ENCODE data around the gene FBXO39.
A peak's percentile ranks its signal among the peaks of the same experiment; 100 is the strongest.
"Not testable (repeated sequence)": the region's sequence is repeated elsewhere in the genome, so short reads cannot be mapped to it uniquely, and the experiment has no call there.

The FBXO39 gene

DNA sequence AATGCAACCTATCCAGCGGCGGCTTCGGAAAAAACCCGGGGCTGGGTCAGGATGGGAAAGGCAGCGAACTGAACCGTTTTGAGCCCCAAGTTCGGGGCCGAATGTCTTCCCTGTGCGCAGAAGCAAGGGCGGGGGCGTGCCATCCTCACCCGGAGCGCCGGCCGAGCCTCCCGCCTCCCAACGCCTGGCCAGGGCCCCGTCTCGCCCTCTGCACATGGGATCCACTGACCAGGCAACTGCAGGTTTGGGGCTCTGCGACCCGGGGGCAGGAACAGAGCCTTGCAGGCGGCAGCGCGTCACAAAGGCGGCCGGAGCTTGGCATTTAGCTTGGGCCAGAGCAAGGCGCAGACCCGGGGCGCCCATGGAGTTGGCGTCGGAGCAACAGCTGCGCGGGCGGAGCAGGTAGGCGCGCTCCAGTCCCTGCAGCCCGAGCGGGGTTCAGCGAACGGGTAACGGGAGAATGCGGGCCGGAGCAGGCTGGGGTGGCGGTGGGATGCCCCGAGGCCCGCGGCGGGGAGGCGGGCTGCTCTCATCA is at the start of gene FBXO39:
Gene FBXO39 (plus strand): TSS at position 345 of the 535 bp plus-strand sequence. CDS start 3,654 bp downstream, outside the sequence.
- FAIRE-seq = no peak

DNA sequence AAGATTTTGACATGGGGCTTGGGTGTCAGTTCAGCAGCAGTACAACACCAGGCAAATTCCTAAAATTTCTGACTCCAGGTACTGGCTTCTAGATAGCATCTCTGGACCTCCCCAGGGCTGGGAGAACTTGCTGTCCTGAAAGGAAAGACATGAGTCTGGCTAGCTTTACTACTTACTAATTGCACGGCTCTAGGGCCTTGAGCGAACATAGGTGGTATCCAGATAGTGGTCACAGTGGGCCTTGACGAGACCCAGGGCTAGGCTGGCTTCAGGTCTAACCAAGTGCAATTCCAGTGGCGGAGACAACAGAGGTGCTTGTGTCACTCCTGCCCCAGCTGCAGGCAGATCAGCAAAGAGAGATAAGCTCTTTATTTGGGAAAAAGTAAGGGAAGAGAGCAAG is 46.5 kb upstream of the FBXO39 start:
- no peak for FAIRE-seq
- no peak for DNase-seq (ENCODE audit: low spot score)

More for the DNA sequence above, at the start of gene FBXO39:
- DNase-seq (ENCODE audit: low spot score) = no peak

DNA sequence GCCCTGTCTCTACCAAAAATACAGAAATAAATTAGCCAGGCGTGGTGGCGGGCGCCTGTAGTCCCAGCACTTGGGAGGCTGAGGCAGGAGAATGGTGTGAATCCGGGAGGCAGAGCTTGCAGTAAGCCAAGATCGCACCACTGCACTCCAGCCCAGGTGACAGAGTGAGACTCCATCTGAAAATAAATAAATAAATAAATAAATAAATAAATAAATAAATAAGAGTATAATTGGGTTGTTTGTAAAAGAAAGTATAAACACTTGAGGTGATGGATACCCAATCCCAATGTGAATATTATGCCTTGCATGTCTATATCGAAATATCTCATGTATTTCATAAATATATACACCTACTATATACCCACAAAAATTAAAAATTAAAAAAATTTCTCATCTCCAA is 29.4 kb upstream of the FBXO39 start:
- not testable (repeated sequence) for FAIRE-seq; DNase-seq (ENCODE audit: low spot score)

DNA sequence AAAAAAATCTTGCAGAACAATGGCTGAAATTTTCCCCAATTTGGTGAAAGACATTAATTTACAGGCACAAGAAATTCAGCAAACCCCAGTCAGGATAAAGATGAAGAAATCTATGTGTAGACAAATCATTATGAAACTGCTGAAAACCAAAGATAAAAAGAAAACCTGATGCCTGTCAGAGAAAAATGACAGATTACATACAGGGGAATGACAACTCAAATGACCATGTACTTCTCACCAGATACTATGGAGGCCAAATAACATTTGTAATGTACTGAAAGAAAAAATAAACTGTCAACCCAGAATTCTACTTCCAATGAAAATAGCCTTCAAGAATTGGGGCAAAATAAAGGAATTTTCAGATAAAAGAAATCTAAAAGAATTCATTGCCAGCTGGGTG is 27.4 kb upstream of the FBXO39 start:
- DNase-seq (ENCODE audit: low spot score) (no peak), FAIRE-seq (no peak)

DNA sequence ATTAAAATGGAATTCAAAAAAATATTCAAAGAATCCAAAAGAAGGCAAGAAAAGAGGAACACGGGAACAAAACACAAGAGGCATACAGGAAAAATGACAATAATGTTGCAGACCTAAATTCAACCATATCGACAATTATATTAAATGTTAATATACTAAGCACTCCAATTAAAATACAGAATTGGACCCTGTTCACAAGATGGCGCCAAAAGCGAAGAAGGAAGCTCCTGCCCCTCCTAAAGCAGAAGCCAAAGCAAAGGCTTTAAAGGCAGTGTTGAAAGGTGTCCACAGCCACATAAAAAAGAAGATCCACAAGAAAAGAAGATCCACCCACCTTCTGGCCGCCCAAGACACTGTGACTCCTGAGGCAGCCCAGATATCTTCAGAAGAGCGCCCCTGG is 26.5 kb upstream of the FBXO39 start:
- DNase-seq (ENCODE audit: low spot score) = no peak
- no peak for FAIRE-seq

DNA sequence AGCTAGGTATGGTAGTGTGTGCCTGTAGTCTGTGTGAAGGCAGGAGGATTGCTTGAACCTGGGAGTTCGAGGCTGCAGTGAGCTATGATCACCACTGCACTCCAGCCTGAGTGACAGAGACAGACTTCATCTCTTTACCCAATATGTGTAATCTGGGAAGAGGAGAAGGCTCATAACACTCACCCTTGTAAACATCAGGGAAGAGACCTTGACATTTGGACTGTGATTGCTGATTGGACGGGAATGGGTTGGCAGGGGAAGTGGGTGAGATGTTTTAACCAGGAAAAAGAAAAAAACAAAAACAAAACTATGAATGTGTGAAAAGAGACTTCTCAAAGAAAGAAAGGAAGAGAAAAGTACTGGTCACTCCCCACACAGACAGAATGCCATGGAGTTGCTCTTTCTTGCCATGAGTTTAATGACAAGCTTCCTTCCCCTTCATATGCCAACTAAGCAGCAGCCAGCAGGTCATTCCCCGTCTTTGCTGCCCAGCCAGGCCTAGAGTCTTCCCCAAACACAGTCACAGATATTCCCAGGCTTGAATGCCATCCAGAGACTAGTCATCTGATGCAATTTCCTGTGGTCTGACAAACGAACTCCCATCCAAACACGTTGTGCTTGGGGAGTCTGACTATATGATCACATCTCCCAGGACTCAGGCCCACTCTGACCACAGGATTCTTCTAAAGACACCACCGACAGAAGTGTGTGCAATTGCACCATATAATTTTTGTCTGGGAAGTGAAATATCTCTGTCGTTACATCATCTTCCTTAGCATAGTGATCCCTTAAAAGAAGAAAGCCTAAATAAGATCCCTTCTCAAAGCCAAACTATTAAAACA is 23.7 kb upstream of the FBXO39 start:
- FAIRE-seq = no peak
- peak; percentile 83 for DNase-seq (ENCODE audit: low spot score)

DNA sequence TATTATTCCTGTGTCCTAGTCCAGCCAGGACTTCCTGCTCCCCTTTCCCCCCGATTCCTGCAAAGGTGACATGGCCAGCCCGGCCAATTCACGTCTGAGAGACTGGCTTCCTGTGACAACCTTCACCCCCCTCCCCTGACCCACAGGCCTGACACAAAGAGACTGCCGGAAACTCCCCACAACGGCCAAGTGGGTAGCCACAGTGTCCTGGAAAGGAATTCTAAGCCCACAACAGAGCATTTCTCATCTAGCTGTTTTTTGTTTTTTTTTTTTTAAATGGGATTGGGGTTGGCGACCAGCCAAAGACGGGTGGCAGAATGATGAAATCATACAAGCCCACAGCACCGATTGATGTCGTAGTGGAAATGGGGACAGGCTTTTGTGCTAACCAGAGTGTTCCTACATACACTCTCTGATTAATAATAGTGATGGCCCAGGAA is 23.0 kb upstream of the FBXO39 start:
- FAIRE-seq (no peak), DNase-seq (ENCODE audit: low spot score) (peak; percentile 80)

DNA sequence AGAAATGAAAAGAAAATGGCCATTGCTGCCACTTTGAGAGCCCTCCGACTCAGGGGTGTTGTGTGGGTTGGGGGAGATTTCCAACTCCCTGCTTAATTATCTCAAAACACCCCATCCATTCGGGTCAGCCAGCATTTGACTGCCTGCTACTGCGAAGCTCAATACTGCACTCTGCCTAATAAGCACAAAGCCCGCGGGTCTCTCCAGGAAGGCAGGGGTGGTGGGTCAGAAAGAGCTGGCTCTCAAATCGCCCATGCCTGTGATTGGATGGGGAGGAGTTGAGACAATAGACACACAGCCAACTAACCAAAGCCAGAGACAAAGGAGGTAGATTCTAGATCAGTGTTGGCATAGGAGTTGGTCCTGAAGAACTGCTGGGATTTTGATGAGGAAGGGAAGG is 22.5 kb upstream of the FBXO39 start:
- FAIRE-seq (no peak), DNase-seq (ENCODE audit: low spot score) (no peak)

DNA sequence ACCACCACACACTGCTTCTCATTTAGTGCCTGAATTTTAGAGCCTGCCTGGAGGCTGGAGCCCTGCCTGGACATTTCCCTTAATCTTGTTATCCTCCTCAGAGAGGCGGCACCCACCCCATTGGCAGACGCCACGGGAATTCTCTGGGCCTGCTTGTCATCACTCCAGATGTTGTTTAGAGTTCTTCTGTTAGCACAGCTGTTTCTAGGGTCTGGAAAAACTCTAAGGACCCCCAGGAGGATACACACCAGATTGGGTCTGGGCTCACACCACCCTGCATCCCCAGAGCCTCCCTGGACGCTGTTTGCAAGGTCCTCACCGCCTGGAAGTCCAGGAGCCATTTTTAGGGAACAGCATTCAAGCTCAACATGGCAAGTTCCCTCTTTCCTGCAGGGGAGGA is 20.7 kb upstream of the FBXO39 start:
- FAIRE-seq (no peak), DNase-seq (ENCODE audit: low spot score) (no peak)

DNA sequence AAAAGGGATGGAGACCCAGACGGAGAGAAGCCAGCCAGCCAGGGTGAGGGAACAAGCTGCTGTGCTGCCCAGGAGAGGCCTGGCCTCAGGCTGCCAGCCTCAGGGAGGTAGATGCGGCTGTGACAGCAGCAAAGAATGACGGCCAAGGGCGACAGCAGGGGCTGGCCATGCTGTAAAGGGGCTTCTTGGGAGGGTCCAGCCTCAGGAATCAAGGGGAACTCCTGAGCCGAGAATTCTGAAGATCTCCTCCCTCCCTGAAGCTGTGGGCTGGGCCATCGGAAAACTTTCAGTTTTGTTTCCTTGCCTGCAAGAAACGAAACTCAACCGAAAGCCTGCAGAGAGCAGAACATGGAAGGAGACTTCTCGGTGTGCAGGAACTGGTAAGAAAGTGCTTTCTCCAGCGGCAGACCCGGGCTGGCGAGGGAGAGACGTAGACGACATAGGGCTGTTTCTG is 20.3 kb upstream of the FBXO39 start, which contains the start of gene XAF1:
Gene XAF1 (plus strand): TSS at position 316 of the 454 bp plus-strand sequence. CDS start 33 bp downstream, at position 349.
- FAIRE-seq = no peak
- DNase-seq (ENCODE audit: low spot score) = no peak

DNA sequence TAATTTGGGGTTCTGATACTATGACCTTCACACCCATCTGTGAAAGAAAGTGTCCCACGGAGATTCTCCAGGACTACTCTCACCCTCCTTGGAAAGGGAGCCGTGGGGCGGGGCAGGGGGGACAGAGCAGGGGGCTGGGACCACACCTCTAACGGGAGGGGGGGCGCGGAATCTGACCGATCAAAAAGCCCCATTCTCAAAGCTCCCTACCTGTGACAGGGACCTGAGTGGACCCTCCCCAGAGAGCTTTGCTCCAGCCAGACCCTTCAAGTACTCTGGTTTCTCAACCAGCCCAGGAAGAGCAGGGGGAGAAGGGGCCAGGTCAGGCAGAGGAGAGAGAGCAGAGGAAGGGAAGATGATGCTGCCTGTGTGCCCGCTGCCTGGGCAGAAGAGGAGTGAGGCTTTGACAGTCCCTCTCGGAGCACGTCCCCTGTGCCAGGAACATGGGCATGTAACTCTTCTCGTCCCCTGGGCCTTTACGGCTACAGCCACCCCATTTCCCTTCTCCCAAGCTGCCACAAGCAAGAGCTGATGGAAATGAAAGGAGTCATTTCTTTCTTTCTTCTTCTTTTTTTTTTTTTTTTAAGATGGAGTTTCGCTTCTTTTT is 19.5 kb upstream of the FBXO39 start:
- DNase-seq (ENCODE audit: low spot score) = no peak
- FAIRE-seq = no peak

DNA sequence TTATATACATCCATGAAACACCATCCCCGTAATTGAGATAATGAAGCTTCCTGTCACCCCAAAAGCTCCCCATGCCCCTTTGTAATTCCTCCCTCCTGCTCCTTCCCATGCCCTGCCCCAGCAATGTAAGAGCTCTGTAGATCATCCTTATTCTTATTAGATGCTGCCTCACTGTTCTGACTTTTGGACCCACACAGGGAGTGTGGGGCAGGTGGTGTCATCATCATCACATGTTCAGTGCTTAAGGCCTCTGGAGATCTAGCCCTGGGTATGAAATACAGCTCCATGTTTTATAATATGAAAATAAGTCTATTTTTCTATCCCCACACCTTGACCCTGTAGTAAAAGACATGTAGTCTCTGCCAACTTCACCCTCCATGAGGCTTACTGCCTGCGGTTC is 18.3 kb upstream of the FBXO39 start:
- DNase-seq (ENCODE audit: low spot score) = no peak
- no peak for FAIRE-seq

DNA sequence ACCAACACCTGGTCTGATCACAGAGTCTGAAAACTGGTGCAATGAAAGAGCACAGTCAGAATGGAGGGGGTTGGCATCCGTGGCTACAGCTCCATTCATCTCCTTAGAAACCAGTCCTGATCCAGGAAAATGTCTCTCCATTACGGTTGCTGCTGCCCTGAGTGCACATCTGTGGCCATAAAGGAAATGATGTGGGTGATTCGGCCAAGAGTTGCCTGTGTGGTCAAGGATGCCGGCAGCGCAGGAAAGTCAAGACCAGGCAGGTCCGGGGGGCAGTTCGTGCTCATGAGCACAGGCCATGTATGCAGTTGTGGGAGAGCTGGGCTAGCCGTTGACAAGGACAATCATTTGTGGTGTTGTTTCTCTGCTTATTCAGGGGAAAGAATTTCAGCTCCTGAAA is 14.2 kb upstream of the FBXO39 start:
- DNase-seq (ENCODE audit: low spot score) = no peak
- FAIRE-seq = no peak

DNA sequence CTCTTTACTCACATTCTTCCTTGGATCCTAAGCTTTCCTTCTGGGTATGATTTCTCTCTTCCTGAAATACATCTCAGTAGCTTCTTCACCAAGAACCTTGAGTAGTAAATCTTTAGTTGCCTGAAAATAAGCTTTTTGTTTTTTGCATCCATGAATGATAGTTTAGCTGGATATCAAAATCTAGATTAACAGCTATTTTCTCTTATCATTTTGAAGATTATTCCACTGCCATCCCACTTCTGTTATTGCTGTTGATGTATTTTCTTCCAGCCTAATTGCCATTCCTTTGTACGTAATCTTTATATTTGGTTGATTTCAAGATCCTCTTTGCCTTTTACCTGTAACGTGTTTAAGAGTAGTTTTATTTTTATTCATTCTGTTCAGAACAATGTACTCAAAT is 7.6 kb upstream of the FBXO39 start:
- no peak for DNase-seq (ENCODE audit: low spot score)
- FAIRE-seq = no peak

DNA sequence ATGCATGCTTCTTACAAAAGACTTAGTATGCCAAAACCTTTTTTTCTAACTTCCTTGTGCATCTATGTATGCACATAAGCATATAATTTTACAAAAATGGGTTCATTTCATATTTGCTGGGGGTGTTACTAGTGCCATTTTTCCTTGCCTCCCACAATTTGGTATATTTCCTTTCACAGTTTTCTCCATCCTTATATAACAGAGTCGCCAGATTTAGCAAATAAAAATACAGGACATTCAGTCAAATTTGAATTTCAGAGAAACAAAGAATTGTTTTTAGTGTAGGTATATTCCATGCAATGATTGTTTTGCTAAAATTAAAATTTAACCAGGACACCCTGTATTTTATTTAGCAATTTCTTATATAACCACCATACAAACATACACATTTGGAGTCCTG is 4.0 kb upstream of the FBXO39 start:
- DNase-seq (ENCODE audit: low spot score) = no peak
- FAIRE-seq = no peak

DNA sequence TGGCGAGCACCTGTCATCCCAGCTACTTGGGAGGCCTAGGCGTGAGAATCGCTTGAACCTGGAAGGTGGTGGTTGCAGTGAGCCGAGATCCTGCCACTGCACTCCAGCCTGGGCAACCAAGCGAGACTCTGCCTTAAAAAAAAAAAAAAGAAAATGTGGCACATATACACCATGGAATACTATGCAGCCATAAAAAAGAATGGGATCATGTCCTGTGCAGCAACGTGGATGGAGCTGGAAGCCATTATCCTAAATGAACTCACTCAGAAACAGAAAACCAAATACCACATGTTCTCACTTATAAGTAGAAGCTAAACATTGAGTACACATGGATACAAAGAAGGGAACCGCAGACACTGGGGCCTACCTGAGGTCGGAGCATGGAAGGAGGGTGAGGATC is 1.1 kb upstream of the FBXO39 start:
- FAIRE-seq; DNase-seq (ENCODE audit: low spot score): not testable (repeated sequence)

DNA sequence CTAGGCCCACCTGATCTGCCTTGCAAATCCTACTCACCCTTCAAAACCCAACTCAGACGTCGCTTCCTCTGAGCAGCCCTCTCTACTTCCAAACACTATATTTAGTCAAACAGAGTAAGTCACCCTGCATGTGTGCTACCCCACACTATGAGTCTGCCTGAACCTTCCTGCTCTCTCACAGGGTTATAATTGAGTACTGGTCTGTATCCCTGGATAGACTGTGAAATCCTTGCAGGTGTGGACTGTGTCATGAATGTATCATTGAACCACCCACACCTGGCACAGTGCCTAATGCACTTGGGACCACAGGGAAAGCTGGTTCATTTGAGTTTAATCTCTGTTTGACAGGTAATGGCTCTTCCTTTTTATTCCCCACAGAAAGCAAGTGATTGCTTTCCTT is 3.4 kb downstream of the FBXO39 start:
- FAIRE-seq = no peak

DNA sequence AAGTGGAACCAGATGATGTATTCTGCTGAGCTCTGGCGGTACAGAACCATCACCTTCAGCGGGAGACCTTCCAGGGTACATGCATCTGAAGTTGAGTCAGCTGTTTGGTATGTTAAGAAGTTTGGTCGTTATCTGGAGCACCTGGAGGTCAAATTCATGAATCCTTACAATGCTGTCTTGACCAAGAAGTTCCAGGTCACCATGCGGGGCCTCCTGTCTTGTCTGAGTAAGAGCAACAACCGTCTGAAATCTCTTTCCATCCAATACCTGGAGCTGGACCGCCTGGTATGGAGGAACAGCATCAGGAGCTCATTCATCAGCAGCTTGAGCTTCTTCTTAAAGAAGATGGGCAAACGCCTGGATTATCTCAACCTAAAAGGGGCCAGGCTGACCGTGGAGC is 4.0 kb downstream of the FBXO39 start:
- FAIRE-seq = no peak
- peak; percentile 23 for DNase-seq (ENCODE audit: low spot score)

More for the DNA sequence above, 3.4 kb downstream of the FBXO39 start:
- no peak for DNase-seq (ENCODE audit: low spot score)

DNA sequence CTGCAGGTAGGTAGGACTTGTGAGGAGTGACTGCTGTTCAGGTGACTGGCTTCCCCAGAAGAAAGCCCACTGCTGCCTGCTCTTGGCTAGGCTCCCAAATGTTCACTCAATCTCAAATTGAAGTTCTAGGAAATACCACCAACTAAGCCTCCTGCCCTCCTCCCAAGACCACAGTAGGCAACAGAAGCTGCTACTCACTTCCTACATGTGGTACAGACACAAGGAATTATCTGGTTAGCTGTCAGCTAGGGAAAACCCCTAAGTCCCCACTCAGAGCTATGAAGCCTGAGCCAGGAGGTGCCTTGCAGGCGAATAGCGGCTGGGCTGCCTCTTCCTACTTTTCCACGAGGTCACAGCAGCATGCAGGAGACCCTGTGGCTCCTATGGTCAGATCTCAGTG is 4.9 kb downstream of the FBXO39 start:
- FAIRE-seq (no peak), DNase-seq (ENCODE audit: low spot score) (no peak)

DNA sequence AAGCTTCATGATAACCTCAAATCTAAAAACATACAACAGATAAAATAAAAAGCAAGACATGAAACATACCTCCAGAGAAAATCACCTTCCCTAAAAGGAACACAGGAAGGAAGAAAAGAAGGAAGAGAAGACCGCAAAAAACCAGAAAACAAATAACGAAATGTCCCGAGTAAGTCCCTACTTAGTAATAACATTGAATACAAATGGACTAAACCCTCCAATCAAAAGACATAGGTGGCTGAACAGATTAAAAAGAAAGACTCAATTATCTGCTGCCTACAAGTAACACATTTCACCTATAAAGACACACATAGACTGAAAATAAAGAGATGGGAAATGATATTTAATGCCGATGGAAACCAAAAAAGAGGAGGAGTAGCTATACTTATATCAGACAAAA is 6.2 kb downstream of the FBXO39 start:
- FAIRE-seq (no peak), DNase-seq (ENCODE audit: low spot score) (no peak)

DNA sequence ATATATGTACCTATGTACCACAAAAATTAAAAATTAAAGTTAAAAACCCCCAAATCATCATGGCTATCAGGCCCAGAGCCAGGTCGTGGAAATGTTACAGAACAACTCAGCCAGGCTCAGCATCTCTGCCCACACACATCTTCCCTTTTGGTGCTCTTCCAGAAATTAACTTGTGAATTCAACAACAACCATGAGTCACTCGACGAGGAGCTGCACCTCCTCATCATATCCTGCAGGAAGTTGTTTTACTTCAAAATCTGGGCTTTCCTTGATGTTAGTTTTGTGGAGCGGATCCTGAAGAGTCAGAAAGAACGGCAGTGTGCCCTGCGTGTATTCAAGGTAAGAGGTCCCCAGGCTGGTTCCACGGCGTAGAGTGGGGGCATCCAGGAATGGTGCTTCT is 10.6 kb downstream of the FBXO39 start:
- FAIRE-seq (no peak), DNase-seq (ENCODE audit: low spot score) (peak; percentile 49)

DNA sequence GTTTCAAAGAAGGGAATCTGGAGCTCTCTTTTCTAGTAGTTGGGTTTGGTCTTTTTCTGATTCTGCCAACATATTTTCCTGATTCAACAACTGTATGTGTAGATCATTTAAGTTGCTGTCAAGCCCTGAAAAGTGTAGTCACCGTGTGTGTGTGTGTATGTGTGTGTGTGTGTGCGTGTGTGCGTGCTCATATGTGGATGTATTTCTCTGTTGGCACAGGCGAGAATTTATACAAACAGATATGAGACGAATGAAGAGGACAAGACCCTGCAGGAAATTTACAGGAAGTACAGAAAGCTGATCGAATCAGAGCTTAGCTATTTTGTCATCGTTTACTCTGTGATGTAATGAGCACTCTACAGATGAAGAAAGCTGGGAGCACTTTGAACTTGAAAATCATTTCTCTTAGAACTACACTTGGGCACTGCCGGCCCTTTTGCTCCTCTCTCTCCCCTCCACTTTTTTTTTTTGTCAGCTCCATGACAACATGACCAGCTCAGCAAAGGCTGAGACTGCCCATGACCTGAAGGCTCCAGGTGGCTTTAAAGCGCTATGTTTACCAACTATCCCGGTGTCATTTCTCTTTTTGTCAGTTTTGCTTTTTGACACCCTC is 11.2 kb downstream of the FBXO39 start:
- FAIRE-seq (no peak), DNase-seq (ENCODE audit: low spot score) (no peak)
